ENCODE results near the gene ATP8A2. TPM values are rescaled to one million over a fixed set of nuclear protein-coding genes. Genes with fewer than 3 reads are reported as not detected.

Gene ATP8A2
- total RNA-seq, 1 donor = 0.72 TPM

- no peak for DNase-seq (ENCODE audit: insufficient read length, low spot score, missing footprints)
- H3K4me2 ChIP-seq (ENCODE audit: insufficient read depth, low read length) = no peak overlapping the region
Measured at GRCh38 chr13:25848812-25849745, 477.3 kb downstream of the ATP8A2 start.

GRCh38 chr13:25857830-25858229 is 486.1 kb downstream of the ATP8A2 start:
- Histone ChIP-seq H3K9me3 (ENCODE audit: low read depth, low read length) (no peaks in the 10 kb centered on the region), H4K20me1 (ENCODE audit: insufficient read depth, low read length) (no peaks in the 10 kb centered on the region), H3K4me1 (ENCODE audit: insufficient read depth, low read length) (peaks cover 12% of the 10 kb centered on the region), H3K36me3 (ENCODE audit: insufficient read depth, low read length) (no peaks in the 10 kb centered on the region), H2AFZ (ENCODE audit: low read length) (no peak overlapping the region), H3K27me3 (ENCODE audit: insufficient read depth, low read length) (no peaks in the 10 kb centered on the region), H3K4me3 (ENCODE audit: insufficient read depth, low read length) (no peak overlapping the region), H3K79me2 (ENCODE audit: insufficient read depth, low read length) (no peaks in the 10 kb centered on the region), H3K4me2 (ENCODE audit: insufficient read depth, low read length) (no peak overlapping the region), H3K27ac (ENCODE audit: low read depth, low read length) (no peak overlapping the region)
- no peak for DNase-seq (ENCODE audit: insufficient read length, low spot score, missing footprints)
- no peak for TF ChIP-seq CTCF (IDR thresholded peaks at IDR 0.05; ENCODE audit: extremely low read depth, low read depth, low read length)

More at GRCh38 chr13:25848812-25849745, 477.3 kb downstream of the ATP8A2 start:
- H3K79me2 ChIP-seq (ENCODE audit: insufficient read depth, low read length) = no peaks in the 10 kb centered on the region
- H3K4me3 ChIP-seq (ENCODE audit: insufficient read depth, low read length) = no peak overlapping the region
- no peak for TF ChIP-seq CTCF (IDR thresholded peaks at IDR 0.05; ENCODE audit: extremely low read depth, low read depth, low read length)
- H3K27ac ChIP-seq (ENCODE audit: low read depth, low read length) = no peak overlapping the region
- no peaks in the 10 kb centered on the region for H3K4me1 ChIP-seq (ENCODE audit: insufficient read depth, low read length)
- H3K27me3 ChIP-seq (ENCODE audit: insufficient read depth, low read length) = no peaks in the 10 kb centered on the region
- H4K20me1 ChIP-seq (ENCODE audit: insufficient read depth, low read length) = no peaks in the 10 kb centered on the region
- H3K9me3 ChIP-seq (ENCODE audit: low read depth, low read length) = no peaks in the 10 kb centered on the region
- H2AFZ ChIP-seq (ENCODE audit: low read length) = no peak overlapping the region
- H3K36me3 ChIP-seq (ENCODE audit: insufficient read depth, low read length) = no peaks in the 10 kb centered on the region

- peaks cover 12% of the 10 kb centered on the region for H3K4me1 ChIP-seq (ENCODE audit: insufficient read depth, low read length)
- no peak for TF ChIP-seq CTCF (IDR thresholded peaks at IDR 0.05; ENCODE audit: extremely low read depth, low read depth, low read length)
- no peak for DNase-seq (ENCODE audit: insufficient read length, low spot score, missing footprints)
Measured at GRCh38 chr13:25859528-25859927, 487.8 kb downstream of the ATP8A2 start.

GRCh38 chr13:25860265-25860664 is 488.5 kb downstream of the ATP8A2 start:
- H3K27ac ChIP-seq (ENCODE audit: low read depth, low read length) = no peak overlapping the region
- DNase-seq (ENCODE audit: insufficient read length, low spot score, missing footprints) = no peak
- no peak overlapping the region for H3K4me3 ChIP-seq (ENCODE audit: insufficient read depth, low read length)
- TF ChIP-seq CTCF (IDR thresholded peaks at IDR 0.05; ENCODE audit: extremely low read depth, low read depth, low read length) = no peak
- H3K9me3 ChIP-seq (ENCODE audit: low read depth, low read length) = no peaks in the 10 kb centered on the region
- H2AFZ ChIP-seq (ENCODE audit: low read length) = no peak overlapping the region
- H3K27me3 ChIP-seq (ENCODE audit: insufficient read depth, low read length) = no peaks in the 10 kb centered on the region
- no peaks in the 10 kb centered on the region for H3K36me3 ChIP-seq (ENCODE audit: insufficient read depth, low read length)
- peaks cover 12% of the 10 kb centered on the region for H3K4me1 ChIP-seq (ENCODE audit: insufficient read depth, low read length)
- no peaks in the 10 kb centered on the region for H3K79me2 ChIP-seq (ENCODE audit: insufficient read depth, low read length)
- H4K20me1 ChIP-seq (ENCODE audit: insufficient read depth, low read length) = no peaks in the 10 kb centered on the region
- peak overlapping the region; percentile 2 for H3K4me2 ChIP-seq (ENCODE audit: insufficient read depth, low read length)

More at GRCh38 chr13:25859528-25859927, 487.8 kb downstream of the ATP8A2 start:
- H3K4me3 ChIP-seq (ENCODE audit: insufficient read depth, low read length) = no peak overlapping the region
- no peak overlapping the region for H3K4me2 ChIP-seq (ENCODE audit: insufficient read depth, low read length)
- no peaks in the 10 kb centered on the region for H3K36me3 ChIP-seq (ENCODE audit: insufficient read depth, low read length)
- H2AFZ ChIP-seq (ENCODE audit: low read length) = no peak overlapping the region
- no peaks in the 10 kb centered on the region for H3K9me3 ChIP-seq (ENCODE audit: low read depth, low read length)
- no peaks in the 10 kb centered on the region for H3K79me2 ChIP-seq (ENCODE audit: insufficient read depth, low read length)
- H4K20me1 ChIP-seq (ENCODE audit: insufficient read depth, low read length) = no peaks in the 10 kb centered on the region
- no peaks in the 10 kb centered on the region for H3K27me3 ChIP-seq (ENCODE audit: insufficient read depth, low read length)
- no peak overlapping the region for H3K27ac ChIP-seq (ENCODE audit: low read depth, low read length)

All from osteoblast (primary cell).